SH-SY5Y (cell line): ENCODE results near the gene NDUFA3.

Experiments
- GATA2 ChIP-seq: IDR thresholded peaks from 2 replicates; pipeline ENCODE4 v1.6.1; 2011; ENCODE audit warnings: mild to moderate bottlenecking, low read depth, low read length
- GATA3 ChIP-seq: IDR thresholded peaks from 2 replicates; pipeline ENCODE4 v1.6.1; 2011; ENCODE audit warnings: low read depth, mild to moderate bottlenecking, low read length, moderate library complexity

DNA sequence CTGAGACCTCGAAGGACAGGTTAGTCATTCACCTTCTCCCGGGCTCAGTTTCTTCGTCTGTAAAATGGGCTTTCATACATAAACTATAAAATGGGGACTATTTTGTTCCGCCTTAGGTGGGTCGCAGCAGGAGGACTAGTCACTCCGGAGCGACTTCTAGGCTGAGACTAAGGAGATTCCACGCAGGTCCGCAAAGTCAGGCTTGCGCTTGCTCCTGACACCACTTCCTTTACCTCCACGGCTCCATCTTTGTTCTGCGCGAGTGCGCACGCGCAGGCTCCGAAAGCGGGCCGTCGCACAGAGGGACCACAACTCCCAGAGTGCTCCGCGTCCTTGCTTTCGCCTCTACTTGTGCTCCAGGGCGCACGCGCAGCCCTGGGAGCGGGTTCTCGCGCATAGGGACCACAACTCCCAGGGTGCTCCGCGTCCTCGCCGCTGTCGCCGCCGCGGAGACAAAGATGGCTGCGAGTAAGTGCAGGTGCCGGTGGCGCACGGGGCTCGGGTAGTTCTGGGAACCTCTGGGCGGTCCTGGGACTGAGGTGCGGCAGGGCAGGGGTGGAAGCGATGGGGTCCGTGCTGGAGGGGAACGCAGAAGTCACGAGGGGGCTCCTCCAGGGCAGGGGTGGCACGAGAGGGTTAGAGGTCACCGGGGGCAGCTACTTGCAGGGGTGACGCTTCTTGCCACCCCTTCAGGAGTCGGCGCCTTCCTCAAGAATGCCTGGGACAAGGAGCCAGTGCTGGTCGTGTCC lies at the start of gene NDUFA3:
- no peak for TF ChIP-seq GATA2
- no peak for TF ChIP-seq GATA3
